Bone marrow (tissue), 2 donors: ENCODE measurements around the gene UNC50.
A peak's percentile ranks its signal among the peaks of the same experiment; 100 is the strongest.

ENCODE experiments used
- DNase-seq, 2 donors: peaks; one replicate each; lab custom pipeline; 2025; lab: John Stamatoyannopoulos, UW

Gene UNC50, protein sequence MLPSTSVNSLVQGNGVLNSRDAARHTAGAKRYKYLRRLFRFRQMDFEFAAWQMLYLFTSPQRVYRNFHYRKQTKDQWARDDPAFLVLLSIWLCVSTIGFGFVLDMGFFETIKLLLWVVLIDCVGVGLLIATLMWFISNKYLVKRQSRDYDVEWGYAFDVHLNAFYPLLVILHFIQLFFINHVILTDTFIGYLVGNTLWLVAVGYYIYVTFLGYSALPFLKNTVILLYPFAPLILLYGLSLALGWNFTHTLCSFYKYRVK

DNA sequence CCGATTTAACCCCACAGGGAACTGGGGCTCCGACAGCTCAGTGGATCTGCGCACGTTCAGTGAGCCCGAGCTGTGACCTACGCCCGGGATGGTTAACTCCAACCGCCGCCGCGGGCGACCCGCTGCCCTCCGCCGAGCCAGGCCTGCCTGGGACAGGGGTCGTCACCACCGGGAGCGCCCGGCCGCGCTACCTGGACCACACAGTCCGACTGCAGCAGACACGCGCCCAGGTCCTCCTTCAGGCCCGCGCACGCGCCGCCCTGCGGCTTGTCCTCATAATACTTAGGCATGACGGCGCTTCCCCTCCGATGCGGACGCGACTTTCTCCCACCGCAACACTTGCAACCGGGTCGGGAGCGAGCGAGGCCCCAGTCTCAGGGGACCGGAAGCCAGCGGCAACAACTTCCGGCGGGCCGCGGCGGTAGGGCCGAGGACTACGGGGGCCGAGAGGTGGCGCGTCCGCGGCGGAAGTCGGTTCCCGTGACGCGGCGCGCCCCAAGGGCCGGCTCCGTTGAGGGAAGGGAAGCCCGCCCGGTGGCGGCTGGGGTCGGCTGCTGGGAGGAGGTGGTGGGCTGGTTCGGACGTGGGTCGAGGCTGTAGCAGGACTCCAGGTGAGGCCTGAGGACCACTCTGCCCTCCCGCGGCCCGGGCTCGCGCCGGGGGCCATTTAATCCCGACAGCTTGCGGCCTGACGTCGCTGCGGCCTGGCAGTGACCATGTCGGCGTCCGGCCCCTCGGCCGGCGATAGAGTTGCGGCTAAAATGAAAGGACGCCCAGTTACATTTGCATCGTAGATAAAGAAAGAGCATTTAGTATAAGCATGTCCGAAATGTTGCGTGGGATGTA, at the start of gene UNC50, which contains the start of gene COA5:
UNC50 (plus strand) TSS at position 474 of the 846 bp plus-strand sequence. CDS start 1,171 bp downstream, outside the sequence.
COA5 (minus strand) TSS at position 397 of the 846 bp plus-strand sequence; CDS start at position 290, 107 bp downstream.
- DNase-seq, result peak; percentile 71 to 77

DNA sequence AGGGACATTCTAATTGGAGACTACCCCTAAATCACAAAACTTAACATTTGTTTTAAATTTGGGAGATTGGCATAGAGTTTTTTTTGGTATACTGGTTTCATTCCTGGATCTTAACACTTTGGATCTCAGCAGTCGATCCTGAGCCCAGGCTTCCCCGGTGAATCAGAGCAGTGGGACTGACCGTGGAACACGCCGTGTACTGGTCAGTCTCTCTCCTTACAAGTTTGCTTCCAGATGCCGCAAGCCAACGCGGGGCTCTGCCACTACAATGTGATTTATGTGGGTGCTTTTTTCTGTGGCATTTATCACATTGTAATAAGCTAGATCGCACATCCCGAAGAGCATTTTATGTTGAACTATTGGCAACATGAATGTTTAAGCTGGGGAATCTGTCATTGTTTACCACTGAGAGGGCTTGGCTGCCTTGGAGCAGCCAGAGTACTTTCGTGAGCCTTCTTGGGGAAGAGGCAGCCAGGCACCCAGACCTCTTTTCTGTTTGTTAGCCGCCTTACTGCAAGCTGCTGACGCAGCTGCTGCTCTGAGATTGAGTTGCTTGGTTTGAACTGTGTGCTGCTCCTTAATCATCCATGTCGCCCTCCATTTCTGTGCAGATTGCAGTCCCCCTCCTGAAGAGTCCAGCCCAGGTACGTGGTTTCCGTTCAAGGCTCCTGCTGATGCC, 49.4 kb upstream of the UNC50 start:
- DNase-seq, result no peak

DNA sequence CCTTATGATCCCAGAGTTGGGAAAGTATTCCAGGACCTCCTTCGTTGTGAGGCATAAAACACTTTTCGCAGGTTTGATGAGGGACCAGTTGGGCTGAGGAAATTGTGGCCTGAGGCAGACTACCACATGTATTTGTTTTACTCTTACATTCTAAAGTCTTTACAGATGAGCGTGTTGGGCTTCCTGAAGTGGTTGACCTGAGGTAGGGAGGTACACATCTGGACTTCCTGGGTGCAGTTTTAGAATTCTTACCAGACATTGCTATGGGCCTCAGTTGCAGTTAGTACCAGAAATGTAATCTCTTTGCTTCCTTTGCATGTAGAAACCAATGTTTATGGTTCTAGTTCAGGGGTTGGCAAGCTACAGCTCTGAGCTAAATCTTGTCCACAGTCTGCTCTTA, 48.8 kb upstream of the UNC50 start:
- no peak for DNase-seq

DNA sequence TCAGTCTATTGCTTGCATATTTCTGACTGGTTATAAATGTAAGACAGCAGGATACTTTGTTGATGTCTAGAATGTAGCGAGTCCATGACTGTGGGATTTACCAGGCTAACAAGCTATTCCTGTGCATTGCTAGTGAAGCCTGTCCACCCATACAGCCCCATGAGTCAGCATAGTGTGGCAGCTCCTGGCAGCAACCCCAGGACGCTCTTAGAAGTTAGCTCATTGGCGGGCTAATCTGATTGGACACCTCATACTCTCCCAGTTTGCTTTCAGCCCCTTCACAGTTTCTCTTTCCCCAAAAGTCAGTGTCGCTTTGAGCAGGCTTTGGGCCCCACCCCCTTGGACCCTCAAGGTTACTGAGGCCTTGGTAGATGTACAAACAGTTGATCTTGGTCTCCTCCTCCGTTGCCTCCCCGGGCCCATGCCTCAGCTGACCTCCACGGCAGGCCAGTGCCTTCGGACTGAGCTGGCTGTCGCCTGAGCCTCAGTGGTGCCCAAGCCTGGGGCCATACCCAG, 48.1 kb upstream of the UNC50 start:
- DNase-seq, result no peak

DNA sequence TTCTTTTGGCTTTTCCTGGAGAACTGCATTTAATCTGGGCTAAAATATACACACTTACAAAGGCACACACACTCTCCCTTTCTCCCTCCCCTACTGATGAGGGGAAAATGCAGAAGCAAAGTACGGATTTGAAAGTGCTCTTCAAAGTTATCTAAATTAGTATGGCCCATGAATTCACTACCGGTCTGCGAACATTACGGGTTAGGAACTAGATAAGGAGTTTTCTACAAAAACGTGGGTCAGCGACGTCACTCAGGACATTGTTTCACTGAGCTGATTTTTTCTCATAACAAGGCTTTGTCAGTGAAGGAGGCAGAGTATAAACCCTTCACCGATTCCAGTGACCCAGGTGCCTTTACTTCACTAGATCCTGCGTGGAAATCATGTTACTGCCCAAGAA, 47.4 kb upstream of the UNC50 start:
- DNase-seq, result no peak

DNA sequence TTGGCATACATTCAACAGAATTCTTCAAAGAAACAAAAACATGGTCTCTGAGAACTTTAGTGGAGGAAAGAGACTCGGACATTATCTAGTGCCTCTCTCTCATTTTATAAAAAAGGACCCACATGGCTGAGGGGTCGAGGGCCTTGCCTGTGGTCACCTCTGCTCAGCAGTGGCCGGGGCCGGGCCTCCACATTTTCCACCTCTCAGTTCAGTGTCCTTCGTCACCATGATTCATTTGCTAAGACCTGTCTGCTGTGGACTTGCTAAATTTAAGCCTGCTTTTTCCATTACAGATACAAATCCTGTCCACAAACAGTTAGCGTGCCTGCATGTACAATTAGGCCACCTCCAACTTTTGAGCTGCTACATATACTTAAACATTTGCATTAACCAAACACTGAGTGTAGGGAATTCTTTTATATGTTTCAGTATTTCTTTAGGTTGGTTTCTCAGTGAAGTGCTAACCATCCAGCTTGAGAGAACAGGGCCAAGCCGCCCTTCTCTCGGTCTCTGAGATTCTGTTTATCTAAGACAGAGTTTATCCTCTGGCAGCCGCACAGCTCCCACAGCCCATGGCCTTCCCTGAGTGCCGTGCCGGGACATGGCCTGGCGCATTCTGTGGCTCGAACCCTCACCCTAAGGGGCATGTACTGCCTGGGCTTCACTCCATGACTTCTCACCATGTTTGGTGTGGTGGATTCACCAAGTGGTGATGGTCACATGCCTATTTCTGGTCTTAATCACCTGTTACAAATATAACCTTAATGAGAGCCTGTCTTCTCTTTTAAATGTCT, 46.3 kb upstream of the UNC50 start:
- no peak for DNase-seq

DNA sequence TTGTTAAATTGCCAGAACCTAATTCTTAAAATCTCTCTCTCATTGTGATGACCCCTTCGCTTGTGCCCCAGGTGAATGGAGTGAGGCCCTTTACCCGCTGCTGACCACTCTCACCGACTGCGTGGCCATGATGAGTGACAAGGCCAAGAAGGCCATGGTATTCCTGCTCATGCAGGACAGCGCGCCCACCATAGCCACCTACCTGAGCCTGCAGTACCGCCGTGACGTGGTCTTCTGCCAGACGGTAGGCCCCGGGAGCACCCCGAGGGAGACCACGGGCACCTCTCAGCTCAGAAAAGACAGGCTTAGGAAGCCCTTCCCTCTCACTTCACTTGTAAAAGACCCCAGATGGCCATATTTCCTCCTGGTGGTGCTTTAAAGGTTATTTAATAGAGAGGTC, 45.0 kb upstream of the UNC50 start:
- no peak for DNase-seq

DNA sequence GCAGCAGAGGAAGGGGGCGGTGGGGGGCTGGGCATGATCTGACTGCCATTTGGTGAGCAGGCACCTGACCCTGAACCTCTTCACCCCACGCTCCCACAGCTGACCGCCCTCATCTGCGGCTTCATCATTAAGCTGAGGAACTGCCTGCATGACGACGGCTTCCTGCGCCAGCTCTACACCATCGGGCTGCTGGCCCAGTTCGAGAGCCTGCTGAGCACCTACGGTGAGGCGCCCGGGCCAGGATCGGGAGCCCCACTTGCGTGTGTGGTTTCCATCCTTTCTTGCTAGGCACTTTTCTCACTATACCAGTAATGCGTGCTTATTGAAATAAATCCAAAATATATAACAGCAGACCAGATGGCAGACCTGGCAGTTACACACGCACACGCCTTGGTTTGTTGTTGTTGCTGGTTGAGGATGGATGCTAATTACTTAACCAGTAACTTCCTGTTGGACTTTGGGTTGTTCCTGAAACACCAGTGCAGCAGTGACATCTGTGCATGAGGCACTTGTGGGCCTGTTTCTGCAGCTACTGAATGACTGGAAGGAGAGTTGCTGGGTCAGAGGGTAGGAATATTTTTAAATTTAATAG, 43.8 kb upstream of the UNC50 start:
- DNase-seq, result no peak

DNA sequence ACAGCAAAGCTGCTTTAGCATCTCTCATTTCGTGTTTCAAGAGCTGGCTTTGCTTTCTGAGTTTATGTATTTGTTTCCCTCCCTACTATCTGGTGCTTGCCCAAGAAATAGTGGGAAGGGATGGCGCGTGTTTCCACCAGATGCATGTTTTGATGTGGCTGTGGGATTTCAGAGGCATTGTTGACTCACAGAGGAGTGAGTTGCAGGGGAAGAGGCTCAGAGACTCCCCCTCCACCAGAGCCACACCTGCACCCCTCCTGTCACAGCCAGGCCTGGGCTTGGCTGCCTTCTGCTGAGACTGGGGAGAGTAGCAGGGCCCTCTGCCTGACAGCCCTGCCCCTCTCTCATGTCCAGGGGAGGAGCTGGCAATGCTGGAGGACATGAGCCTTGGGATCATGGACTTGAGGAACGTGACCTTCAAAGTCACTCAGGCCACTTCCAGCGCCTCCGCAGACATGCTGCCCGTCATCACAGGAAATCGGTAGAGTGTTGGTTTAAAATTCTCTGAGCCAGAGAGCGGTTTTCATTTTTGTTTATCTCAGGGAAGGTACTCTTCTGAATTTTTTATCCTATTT, 43.0 kb upstream of the UNC50 start:
- DNase-seq, result no peak

DNA sequence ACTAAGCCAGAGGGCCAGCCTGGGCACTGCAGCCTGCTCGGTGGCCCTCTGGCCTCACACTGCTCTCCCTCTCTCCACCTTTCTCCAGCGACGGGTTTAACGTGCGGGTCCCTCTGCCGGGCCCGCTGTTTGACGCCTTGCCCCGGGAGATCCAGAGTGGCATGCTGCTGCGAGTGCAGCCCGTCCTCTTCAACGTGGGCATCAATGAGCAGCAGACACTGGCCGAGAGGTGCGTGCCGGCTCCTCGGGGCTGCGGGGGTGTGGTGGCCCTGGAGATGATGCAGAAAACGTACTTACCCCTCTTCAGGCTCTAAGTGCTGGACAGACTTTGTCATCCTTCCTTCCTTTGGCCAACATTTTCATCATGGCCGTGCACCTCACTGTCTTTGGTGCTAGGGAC, 42.4 kb upstream of the UNC50 start:
- no peak for DNase-seq

DNA sequence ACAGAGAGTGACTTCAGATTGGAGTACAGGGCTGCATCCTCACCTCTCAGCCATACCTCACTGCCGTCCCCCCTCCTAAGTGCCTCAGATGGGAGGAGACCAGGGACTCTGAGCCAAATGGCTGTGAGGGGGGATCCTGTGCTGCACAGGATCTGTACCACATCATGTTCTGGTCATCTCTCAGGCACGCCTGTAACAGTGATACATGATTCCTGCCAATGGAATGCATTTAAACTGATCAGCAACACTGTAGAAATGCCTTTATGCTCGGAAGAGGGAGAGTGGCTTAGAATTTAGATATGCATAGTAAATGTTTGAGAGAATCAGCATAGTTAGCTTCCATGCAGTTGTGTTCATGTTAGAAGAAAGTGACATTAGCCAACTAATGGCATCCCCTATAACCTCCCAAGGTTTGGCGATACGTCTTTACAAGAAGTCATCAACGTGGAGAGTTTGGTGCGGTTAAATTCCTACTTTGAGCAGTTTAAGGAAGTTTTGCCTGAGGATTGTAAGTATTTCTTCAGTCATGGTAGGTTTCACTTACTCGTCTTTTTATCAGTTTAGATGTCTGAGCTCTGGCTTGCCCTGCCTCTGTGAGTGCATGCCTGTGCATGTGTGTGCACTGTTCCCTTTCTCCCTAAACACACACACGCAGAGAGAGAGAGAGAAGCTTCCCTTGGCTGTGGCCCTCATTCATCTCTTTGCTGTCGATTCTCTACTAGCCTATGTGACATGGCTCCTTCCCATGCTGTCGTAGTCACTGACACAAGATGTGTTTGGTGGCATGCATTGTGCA, 40.0 kb upstream of the UNC50 start:
- DNase-seq, result no peak

DNA sequence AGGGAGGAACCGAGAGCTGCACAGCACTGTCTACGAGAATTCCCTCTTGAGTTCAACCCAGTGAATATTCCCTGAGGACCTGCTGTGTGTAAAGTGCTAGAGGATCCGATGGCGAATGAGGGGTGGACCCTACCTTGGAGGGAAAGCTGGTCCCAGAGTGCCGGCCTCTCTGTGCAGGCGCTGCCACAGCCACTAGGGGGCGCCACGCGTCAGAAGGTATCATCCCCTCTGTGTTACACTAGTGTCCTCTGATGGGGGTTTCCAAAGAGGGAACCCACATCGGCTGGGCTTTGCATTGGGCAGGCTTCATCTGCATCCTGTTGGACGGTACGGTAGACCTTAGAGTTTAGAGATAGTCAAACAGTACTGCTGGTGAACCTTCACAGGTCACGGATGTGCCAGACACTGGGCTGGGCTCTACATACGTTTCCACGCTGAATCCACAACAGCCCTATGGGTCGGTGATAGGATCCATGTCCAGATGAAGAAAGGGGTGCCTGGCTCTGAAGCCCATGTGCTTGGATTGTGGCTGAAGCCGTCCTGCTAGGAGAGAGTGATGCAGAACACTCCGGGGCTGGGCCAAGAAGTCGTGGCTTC, 39.1 kb upstream of the UNC50 start:
- DNase-seq, result peak in 1 of 2 donors; percentile 17

DNA sequence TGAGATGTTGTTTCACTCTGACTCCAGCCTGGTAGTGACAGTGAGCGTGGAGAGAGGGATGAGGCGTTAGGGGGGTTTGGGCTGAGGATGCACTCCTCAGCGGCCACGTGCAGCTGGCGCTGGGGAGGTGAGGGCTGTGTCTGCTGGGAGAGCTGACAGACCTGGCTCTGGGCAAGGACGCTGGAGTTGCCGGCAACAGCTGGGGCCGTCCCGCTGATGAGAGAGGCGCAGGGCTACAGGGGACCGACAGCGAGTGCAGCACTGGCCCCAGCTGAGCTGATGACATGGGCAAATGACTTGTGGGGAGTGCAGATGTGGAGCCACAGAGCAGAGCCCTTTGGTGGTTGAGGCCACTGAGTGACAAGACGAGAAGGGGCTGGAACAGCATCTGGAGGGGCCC, 38.5 kb upstream of the UNC50 start:
- no peak for DNase-seq

DNA sequence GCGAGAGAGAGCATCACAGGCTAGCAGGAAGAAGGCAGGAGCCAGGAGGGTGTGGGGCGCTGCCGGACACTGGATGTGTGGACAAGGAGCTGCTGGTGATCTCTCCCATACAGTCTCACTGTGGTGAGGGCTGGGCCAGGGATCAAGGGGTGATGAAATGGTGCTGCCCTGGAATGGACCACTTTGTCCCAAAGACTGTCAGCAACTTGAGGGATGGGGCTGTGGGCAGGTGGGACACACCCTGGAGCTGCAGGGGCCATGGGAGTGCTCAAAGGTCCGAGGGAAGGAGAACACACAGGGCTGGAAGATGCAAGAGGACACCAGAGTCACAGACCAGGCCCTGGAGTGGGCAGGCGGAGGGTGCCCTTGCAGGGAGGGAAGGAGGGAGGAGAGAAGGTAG, 38.0 kb upstream of the UNC50 start:
- DNase-seq, result no peak

DNA sequence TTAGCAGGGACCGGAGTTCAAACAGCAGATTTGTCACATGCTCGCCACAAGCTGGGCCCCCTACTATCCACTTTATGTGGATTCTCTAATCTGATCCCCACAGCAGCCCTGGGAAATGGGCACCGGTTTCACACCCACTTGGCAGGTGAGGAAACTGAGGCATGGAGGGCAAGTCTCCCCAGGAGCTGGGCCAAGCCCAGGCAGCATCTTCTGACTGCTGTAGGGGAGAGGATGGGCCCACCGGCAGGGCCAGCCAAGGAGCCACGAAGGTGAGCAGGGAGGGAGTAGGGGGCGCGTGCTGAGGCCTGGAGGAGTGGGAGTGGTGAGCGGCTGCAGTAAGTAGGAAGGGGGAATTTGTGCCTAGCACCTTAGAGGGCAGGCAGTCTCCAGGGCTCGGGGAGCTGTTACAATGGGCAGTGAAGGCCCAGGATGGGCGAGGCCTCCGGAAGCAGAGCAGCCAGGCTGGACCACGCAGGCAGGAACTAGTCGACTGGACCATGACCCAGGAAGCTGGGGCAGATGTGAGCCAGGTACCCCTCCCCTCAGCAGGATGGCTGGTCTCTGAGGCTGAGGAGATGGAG, 37.2 kb upstream of the UNC50 start:
- DNase-seq, result no peak

DNA sequence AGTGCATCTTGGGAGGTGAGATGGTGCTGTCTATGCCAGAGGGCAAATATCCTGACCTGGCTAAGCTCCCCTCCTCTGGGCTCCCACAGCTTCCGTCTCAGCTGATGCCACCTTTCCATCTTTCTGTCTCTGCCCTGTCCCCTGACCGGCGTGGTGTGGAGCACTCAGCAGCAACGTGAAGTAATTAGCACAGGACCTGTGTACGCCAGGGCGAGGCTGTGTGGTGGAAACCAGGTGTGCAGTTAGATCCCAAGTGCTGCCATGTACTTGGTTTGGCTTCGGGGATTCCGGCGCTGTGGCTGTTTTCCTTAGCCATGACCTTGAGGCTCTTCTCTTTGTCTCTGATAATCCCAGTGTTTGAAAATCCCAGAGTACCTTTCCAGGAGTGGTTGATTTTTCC, 36.6 kb upstream of the UNC50 start:
- no peak for DNase-seq

DNA sequence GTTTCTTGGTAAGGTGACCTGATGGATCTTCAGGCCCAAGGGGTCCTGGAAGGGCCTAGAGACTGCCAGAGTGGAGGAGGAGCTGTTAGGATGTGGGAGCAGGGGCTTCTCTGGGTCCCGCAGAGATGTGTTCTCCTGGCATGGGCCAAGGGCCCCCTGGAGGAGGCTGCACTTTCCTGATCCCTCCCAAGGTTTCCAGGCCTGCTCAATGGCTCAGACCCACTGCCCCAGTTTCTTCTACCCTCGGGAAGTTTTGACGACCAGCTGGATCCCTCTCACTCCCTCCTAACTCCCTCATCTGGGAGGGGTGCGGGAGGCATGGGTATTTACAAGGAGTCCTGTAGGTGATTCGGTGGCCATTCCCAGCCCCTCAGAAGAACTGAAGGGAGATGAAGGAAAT, 36.2 kb upstream of the UNC50 start:
- no peak for DNase-seq

DNA sequence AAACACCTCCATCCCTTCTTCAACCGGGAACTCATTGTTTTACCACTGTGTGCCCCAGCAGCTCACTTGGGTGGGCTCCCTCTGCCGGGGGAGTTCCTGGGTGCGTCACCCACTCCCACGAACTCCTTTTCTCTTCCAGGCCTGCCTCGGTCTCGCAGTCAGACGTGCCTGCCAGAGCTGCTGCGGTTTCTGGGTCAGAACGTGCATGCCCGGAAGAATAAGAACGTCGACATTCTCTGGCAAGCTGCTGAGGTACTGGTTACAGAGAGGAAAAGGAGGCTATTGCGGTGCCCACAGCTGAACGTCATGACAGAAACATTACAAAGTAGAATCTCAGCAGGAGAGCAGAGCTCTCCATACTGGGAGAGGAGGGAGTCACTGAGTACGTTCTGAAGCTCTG, 35.7 kb upstream of the UNC50 start:
- DNase-seq, result no peak

DNA sequence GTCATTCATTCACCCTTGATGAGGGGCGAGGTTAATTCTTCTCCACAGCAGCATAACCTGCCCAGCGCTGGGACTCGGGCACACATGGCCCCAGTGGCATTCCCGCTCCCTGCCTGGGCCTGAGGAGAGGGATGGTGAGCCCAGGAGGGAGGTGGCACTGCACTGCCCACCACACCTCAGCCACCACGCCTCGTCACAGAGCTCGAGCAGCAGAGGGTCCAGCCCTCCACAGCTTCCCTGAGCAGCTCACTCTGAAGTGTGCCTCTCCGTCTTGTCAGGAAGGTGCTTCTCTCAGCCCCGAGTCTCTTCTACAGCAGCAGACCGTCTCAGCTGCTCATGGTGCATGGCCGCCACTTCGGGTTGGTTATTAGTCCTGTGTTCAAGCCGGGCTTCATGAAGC, 35.0 kb upstream of the UNC50 start:
- no peak for DNase-seq
